Measurements from ENCODE around the gene STYX.

STYX gene

DNA sequence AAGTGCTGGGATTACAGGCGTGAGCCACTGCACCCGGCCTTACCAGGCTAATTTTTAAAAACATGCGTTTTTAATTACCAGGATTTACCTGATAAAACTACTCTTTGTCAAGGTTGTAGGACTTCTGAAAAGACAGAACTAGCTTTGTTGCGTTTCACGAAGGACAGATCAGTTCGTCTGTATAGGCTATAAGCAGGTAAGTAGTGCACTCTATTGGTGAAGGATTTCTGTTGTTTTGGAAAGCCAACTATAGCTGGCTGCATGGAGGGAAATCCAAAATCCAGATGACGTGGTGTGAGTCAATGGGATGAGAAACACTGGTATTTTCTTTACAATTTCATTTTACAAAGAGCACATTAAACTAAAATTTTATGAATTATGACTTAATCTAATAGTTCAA lies 46.9 kb downstream of the STYX start:
- H3K36me3 Mint-ChIP-seq (ENCODE audit: low read depth): peaks cover 33% of the 10 kb centered on the region
- H3K4me1 Mint-ChIP-seq: no peaks in the 10 kb centered on the region
- no peak overlapping the region for H3K27ac Mint-ChIP-seq
- H3K27me3 Mint-ChIP-seq (ENCODE audit: low read depth): no peaks in the 10 kb centered on the region
- H3K4me3 Mint-ChIP-seq: no peak overlapping the region
- TF ChIP-seq, protein P1, sequence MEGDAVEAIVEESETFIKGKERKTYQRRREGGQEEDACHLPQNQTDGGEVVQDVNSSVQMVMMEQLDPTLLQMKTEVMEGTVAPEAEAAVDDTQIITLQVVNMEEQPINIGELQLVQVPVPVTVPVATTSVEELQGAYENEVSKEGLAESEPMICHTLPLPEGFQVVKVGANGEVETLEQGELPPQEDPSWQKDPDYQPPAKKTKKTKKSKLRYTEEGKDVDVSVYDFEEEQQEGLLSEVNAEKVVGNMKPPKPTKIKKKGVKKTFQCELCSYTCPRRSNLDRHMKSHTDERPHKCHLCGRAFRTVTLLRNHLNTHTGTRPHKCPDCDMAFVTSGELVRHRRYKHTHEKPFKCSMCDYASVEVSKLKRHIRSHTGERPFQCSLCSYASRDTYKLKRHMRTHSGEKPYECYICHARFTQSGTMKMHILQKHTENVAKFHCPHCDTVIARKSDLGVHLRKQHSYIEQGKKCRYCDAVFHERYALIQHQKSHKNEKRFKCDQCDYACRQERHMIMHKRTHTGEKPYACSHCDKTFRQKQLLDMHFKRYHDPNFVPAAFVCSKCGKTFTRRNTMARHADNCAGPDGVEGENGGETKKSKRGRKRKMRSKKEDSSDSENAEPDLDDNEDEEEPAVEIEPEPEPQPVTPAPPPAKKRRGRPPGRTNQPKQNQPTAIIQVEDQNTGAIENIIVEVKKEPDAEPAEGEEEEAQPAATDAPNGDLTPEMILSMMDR (IDR thresholded peaks at IDR 0.05; ENCODE audit: unreplicated experiment in 3 of 3): no peak
- H3K9me3 Mint-ChIP-seq: no peaks in the 10 kb centered on the region

DNA sequence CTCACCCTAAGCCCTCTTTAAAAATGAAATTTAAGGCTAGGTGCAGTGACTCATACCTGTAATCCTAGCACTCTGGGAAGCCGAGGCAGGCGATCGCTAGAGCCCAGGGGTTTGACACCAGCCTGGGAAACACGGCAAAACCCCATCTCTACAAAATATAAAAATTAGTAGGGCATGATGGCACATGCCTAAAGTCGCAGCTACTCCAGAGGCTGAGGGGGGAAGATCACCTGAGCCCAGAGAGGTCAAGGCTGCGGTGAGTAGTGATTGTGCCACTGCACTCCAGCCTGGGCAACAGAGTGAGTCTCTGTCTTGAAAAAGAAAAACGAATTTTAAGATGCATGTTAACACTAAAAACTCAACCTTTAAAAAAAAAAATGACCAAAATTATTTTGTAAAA lies 48.7 kb downstream of the STYX start:
- TF ChIP-seq, protein P1 (IDR thresholded peaks at IDR 0.05; ENCODE audit: unreplicated experiment in 3 of 3): no peak
- no peaks in the 10 kb centered on the region for H3K4me1 Mint-ChIP-seq
- H3K4me3 Mint-ChIP-seq: no peak overlapping the region
- H3K27me3 Mint-ChIP-seq (ENCODE audit: low read depth): no peaks in the 10 kb centered on the region
- peaks cover 23% of the 10 kb centered on the region for H3K36me3 Mint-ChIP-seq (ENCODE audit: low read depth)
- no peak overlapping the region for H3K27ac Mint-ChIP-seq
- H3K9me3 Mint-ChIP-seq: no peaks in the 10 kb centered on the region

DNA sequence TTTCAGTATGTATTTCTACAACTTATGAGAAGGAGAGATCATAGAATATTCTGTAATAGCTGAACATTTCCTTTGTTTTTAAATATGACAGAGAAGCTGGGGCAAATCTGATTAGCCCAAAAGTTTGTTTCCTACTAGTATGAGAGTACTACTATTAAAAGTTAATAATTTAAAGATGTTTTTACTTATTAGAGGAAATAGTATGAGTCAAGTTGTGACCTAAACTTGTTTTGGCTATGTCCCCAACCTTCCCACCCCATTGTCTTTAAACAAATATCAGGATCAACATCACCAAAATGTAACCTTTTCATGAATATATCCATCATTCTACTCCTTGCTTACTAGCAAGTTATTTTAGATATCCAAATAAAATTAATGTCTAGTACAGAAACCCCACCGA lies 50.9 kb downstream of the STYX start:
- Mint-ChIP-seq H3K27me3 (ENCODE audit: low read depth) (no peaks in the 10 kb centered on the region), H3K9me3 (no peaks in the 10 kb centered on the region), H3K4me1 (no peaks in the 10 kb centered on the region), H3K4me3 (no peak overlapping the region), H3K36me3 (ENCODE audit: low read depth) (peaks cover 18% of the 10 kb centered on the region), H3K27ac (no peak overlapping the region)
- TF ChIP-seq, protein P1 (IDR thresholded peaks at IDR 0.05; ENCODE audit: unreplicated experiment in 3 of 3): no peak

DNA sequence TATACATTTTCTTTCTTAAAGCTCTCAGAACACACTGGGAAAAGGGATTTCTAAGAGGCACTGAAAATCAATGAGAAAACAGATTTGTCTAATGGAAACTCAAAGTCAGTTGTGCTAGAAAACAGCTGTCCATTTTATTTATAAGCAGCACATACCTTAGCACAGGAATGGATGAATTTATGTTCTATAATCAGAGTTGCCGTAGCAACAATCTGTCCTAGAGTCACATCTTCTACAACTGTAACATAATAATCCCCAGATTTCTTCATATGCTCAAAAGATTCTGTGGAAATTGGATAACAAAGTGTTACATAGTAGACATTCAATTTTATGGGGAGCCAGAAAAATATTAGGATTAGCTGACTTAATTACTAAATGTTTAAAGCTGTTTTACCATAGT lies 51.7 kb downstream of the STYX start:
- H3K4me3 Mint-ChIP-seq: no peak overlapping the region
- no peaks in the 10 kb centered on the region for H3K27me3 Mint-ChIP-seq (ENCODE audit: low read depth)
- TF ChIP-seq, protein P1 (IDR thresholded peaks at IDR 0.05; ENCODE audit: unreplicated experiment in 3 of 3): no peak
- no peak overlapping the region for H3K27ac Mint-ChIP-seq
- H3K36me3 Mint-ChIP-seq (ENCODE audit: low read depth): peaks cover 18% of the 10 kb centered on the region
- H3K4me1 Mint-ChIP-seq: no peaks in the 10 kb centered on the region
- H3K9me3 Mint-ChIP-seq: no peaks in the 10 kb centered on the region

DNA sequence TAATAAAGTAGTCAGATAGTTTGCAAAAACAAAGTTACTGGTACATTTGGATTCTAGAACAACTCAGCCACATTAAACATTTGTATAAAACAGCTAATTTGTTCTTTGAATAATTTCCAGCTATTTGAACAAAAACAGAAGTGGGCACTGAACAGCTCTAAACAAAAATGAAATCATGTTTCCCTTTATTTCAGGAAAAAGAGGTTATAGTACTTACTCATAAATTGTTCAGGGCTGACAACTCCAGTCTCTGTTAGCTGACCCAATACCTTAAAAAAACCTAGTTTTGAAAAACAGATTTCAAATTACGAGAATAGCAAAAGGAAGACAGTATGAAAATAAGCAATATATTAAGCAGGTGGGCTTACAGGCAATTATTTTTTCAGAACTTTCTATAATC lies 53.2 kb downstream of the STYX start:
- H3K4me3 Mint-ChIP-seq: no peak overlapping the region
- H3K36me3 Mint-ChIP-seq (ENCODE audit: low read depth): peaks cover 9% of the 10 kb centered on the region
- no peaks in the 10 kb centered on the region for H3K9me3 Mint-ChIP-seq
- H3K4me1 Mint-ChIP-seq: no peaks in the 10 kb centered on the region
- TF ChIP-seq, protein P1 (IDR thresholded peaks at IDR 0.05; ENCODE audit: unreplicated experiment in 3 of 3): no peak
- no peaks in the 10 kb centered on the region for H3K27me3 Mint-ChIP-seq (ENCODE audit: low read depth)
- no peak overlapping the region for H3K27ac Mint-ChIP-seq

DNA sequence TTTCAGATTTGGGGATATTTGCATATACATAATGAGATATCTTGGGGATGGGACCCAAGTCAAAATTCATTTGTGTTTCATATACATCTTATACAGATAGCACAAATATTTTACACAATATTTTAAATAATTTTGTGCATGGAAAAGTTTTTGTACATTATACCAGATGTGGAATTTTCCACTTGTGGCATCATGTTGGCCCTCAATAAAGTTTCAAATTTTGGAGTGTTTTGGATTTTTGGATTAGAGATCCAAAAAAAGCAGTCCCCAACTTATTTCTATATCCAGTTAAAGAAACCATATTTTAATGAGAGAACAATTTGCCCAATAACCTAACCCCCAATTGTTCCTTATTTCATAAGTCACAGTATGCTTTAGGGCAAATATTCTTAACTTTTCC lies 56.9 kb downstream of the STYX start:
- Mint-ChIP-seq H3K9me3 (no peaks in the 10 kb centered on the region), H3K27me3 (ENCODE audit: low read depth) (no peaks in the 10 kb centered on the region), H3K36me3 (ENCODE audit: low read depth) (no peaks in the 10 kb centered on the region), H3K4me1 (peaks cover 22% of the 10 kb centered on the region), H3K4me3 (no peak overlapping the region), H3K27ac (no peak overlapping the region)
- TF ChIP-seq, protein P1 (IDR thresholded peaks at IDR 0.05; ENCODE audit: unreplicated experiment in 3 of 3): no peak
